OCI-LY3 (cell line): ENCODE data around the gene SLC17A9.

Experiments
- H2AFZ ChIP-seq: fragments of 200-600, 300-600 bp; shearing (Covaris generic); 2 replicates; pipeline ENCODE4 v1.6.0; 2014; ENCODE audit warnings: antibody characterized with exemption, low read depth, low read length
- H3K27ac ChIP-seq: fragments of 200-600, 300-600 bp; sonication (generic); 2 replicates; pipeline ENCODE4 v1.5.1; 2014; ENCODE audit warnings: mild to moderate bottlenecking, low read length, moderate library complexity, mixed read lengths
- H3K27me3 ChIP-seq: fragments of 200-600, 300-600 bp; sonication (generic); 2 replicates; pipeline ENCODE4 v1.6.1; 2014; ENCODE audit warnings: low read depth, low read length, mixed read lengths
- H3K36me3 ChIP-seq: fragments of 200-600, 300-600 bp; sonication (generic); replicated peaks from 2 replicates; pipeline ENCODE3; 2014; ENCODE audit warnings: low read depth, low read length, mixed read lengths
- H3K4me1 ChIP-seq: fragments of 300-600, 200-600 bp; sonication (generic); 2 replicates; pipeline ENCODE4 v1.6.1; 2014; ENCODE audit warnings: low read length, mixed read lengths
- H3K4me2 ChIP-seq: fragments of 200-600, 300-600 bp; sonication (generic); 2 replicates; pipeline ENCODE4 v1.6.1; 2014; ENCODE audit warnings: low read length, mixed read lengths
- H3K4me3 ChIP-seq: fragments of 300-600, 200-600 bp; sonication (generic); 2 replicates; pipeline ENCODE4 v1.5.1; 2014; ENCODE audit warnings: antibody characterized with exemption, mild to moderate bottlenecking, low read length, moderate library complexity
- H3K79me2 ChIP-seq: fragments of 300-600, 200-600 bp; shearing (Covaris generic); 2 replicates; pipeline ENCODE4 v1.6.1; 2014; ENCODE audit warnings: mild to moderate bottlenecking, low read length, mixed read lengths
- H3K9ac ChIP-seq: fragments of 300-600, 200-600 bp; shearing (Covaris generic); 2 replicates; pipeline ENCODE4 v1.6.0; 2014; ENCODE audit warnings: mild to moderate bottlenecking, low read length, moderate library complexity
- H3K9me3 ChIP-seq: fragments of 200-600, 300-600 bp; shearing (Covaris generic); 2 replicates; pipeline ENCODE4 v1.6.1; 2014; ENCODE audit warnings: low read length, mixed read lengths; ENCODE audit not compliant: insufficient read depth
- H4K20me1 ChIP-seq: fragments of 200-600, 300-600 bp; sonication (generic); 2 replicates; pipeline ENCODE4 v1.6.1; 2016; ENCODE audit warnings: low read length, mixed read lengths; ENCODE audit not compliant: insufficient read depth
- CTCF ChIP-seq: fragments of 200-600, 300-600 bp; sonication (generic); IDR thresholded peaks from 2 replicates; pipeline ENCODE4 v1.5.1; 2014; ENCODE audit warnings: antibody characterized with exemption, low read length, low read depth
- EZH2phosphoT487 ChIP-seq: fragments of 200-600 bp; shearing (Covaris generic); IDR thresholded peaks from 2 replicates; pipeline ENCODE4 v1.6.1; 2018; ENCODE audit warnings: antibody characterized with exemption, mixed run types, low read depth

The SLC17A9 gene

GRCh38 chr20:62942456-62942855 is 10.1 kb upstream of the SLC17A9 start:
- Histone ChIP-seq H3K4me2 (no peak overlapping the region), H3K9me3 (no peaks in the 10 kb centered on the region), H4K20me1 (peaks cover 8% of the 10 kb centered on the region), H3K9ac (no peak overlapping the region), H3K27ac (no peak overlapping the region), H3K4me3 (no peak overlapping the region), H2AFZ (no peak overlapping the region), H3K36me3 (peaks cover 54% of the 10 kb centered on the region), H3K4me1 (peaks cover 10% of the 10 kb centered on the region), H3K27me3 (no peaks in the 10 kb centered on the region), H3K79me2 (peaks cover 67% of the 10 kb centered on the region)
- TF ChIP-seq EZH2phosphoT487 (no peak), CTCF (no peak)

DNA sequence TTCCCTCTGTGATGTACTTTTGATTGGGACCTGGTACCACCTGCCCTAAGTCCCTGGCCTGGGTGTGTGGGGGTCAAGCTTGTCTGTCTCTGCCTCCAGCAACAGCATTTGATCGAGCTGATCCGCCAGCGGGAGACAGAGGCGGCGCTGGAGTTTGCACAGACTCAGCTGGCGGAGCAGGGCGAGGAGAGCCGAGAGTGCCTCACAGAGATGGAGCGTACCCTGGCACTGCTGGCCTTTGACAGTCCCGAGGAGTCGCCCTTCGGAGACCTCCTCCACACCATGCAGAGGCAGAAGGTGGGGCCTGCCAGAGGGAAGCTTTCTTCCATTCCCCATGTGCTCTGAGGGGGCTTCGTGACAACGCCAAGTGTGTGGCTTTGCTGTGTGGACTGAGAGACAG is 9.1 kb upstream of the SLC17A9 start:
- peaks cover 63% of the 10 kb centered on the region for H3K36me3 ChIP-seq

DNA sequence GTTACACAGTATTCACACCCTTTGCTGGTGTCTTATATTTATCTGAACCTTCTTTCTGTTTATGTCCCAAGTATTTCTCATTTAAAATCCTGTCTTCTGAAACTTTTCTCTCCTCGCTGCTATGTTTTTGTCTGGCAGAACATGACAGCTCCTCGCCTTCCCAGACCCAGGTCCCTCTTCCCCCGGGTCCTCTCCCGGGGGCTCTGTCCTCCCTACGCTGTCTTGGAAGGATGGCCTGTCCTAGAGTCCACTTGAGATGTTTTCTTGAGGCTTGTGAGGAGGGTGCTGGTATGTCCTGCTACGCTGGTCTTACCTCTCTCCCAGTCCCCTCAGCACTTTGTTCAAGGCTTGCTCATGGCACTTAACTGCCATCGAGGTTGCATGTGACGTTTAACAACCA is 8.3 kb upstream of the SLC17A9 start:
- no peaks in the 10 kb centered on the region for H3K9me3 ChIP-seq
- H3K27ac ChIP-seq = no peak overlapping the region
- H3K27me3 ChIP-seq = no peaks in the 10 kb centered on the region
- peaks cover 7% of the 10 kb centered on the region for H3K4me1 ChIP-seq
- no peak overlapping the region for H2AFZ ChIP-seq
- no peak overlapping the region for H3K9ac ChIP-seq
- H3K4me2 ChIP-seq = no peak overlapping the region
- no peak overlapping the region for H3K4me3 ChIP-seq
- H3K79me2 ChIP-seq = peaks cover 57% of the 10 kb centered on the region
- H3K36me3 ChIP-seq = peaks cover 71% of the 10 kb centered on the region
- H4K20me1 ChIP-seq = peaks cover 4% of the 10 kb centered on the region
- TF ChIP-seq CTCF (no peak), EZH2phosphoT487 (no peak)

More for the DNA sequence above, 9.1 kb upstream of the SLC17A9 start:
- Histone ChIP-seq H4K20me1 (peaks cover 8% of the 10 kb centered on the region), H3K9me3 (no peaks in the 10 kb centered on the region), H3K9ac (no peak overlapping the region), H2AFZ (no peak overlapping the region), H3K79me2 (peaks cover 65% of the 10 kb centered on the region), H3K27me3 (no peaks in the 10 kb centered on the region), H3K4me2 (no peak overlapping the region), H3K4me3 (no peak overlapping the region), H3K4me1 (peaks cover 10% of the 10 kb centered on the region), H3K27ac (no peak overlapping the region)
- no peak for TF ChIP-seq EZH2phosphoT487
- TF ChIP-seq CTCF = no peak

DNA sequence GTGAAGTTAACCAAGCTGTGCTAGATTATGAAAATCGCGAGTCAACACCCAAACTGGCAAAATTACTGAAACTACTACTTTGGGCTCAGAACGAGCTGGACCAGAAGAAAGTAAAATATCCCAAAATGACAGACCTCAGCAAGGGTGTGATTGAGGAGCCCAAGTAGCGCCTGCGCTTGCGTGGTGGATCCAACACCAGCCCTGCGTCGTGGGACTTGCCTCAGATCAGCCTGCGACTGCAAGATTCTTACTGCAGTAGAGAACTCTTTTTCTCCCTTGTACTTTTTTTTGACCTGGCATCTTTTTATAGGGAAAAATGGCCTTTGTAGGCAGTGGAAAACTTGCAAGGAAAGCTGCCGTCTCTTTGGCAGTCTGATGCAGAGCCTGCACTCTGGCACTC is 7.8 kb upstream of the SLC17A9 start:
- H3K4me3 ChIP-seq = no peak overlapping the region
- TF ChIP-seq CTCF (no peak), EZH2phosphoT487 (no peak)
- no peaks in the 10 kb centered on the region for H4K20me1 ChIP-seq
- H3K9ac ChIP-seq = no peak overlapping the region
- peaks cover 77% of the 10 kb centered on the region for H3K36me3 ChIP-seq
- H3K79me2 ChIP-seq = peaks cover 52% of the 10 kb centered on the region
- no peaks in the 10 kb centered on the region for H3K9me3 ChIP-seq
- no peak overlapping the region for H3K27ac ChIP-seq
- H3K4me2 ChIP-seq = no peak overlapping the region
- H3K4me1 ChIP-seq = peaks cover under 1% of the 10 kb centered on the region; the same call in 1 of the 2 replicates
- H2AFZ ChIP-seq = no peak overlapping the region
- no peaks in the 10 kb centered on the region for H3K27me3 ChIP-seq
